K562 (cell line): ENCODE measurements around the gene TMEM217. TPM values are rescaled to one million over a fixed set of nuclear protein-coding genes. Genes with fewer than 3 reads are reported as not detected.

Experiments
- EZH2 ChIP-seq: IDR thresholded peaks from 2 replicates; pipeline ENCODE4 v1.6.1; 2012; ENCODE audit warnings: low read depth, mild to moderate bottlenecking, inconsistent platforms, low read length, borderline replicate concordance
- FOXM1 ChIP-seq, 2 experiments: fragments of 450-650 bp in 1 of 2; sonication (generic) in 1 of 2; formaldehyde crosslinking in 1 of 2; IDR thresholded peaks; 2 replicates each; pipeline versions ENCODE4 v1.6.1 to v1.9.0; 2017 to 2022; ENCODE audit warnings: low read depth in 2 of 2, mild to moderate bottlenecking in 2 of 2, missing genetic modification reagents in 1 of 2, moderate library complexity in 1 of 2
- MBD2 ChIP-seq: sonication (generic); IDR thresholded peaks from 2 replicates; pipeline ENCODE4 v1.6.1; 2016; ENCODE audit warnings: low read depth, borderline replicate concordance
- MTA2 ChIP-seq: fragments of 450-650 bp; IDR thresholded peaks from 2 replicates; pipeline ENCODE4 v1.6.1; 2016; ENCODE audit warnings: low read depth
- PTRF ChIP-seq: fragments of 450-650 bp; IDR thresholded peaks from 2 replicates; pipeline ENCODE4 v1.6.1; 2016; ENCODE audit warnings: mild to moderate bottlenecking, missing genetic modification characterization, missing compliant biosample characterization
- REST ChIP-seq, 2 experiments: fragments of 450-650 bp; formaldehyde crosslinking in 1 of 2; IDR thresholded peaks; 2 replicates each; pipeline versions ENCODE4 v1.4.0 to v1.6.1; 2014 to 2020; ENCODE audit warnings: mild to moderate bottlenecking in 2 of 2, borderline replicate concordance in 1 of 2, low read depth in 1 of 2
- SIRT6 ChIP-seq: IDR thresholded peaks from one replicate; pipeline ENCODE4 v1.6.1; 2012; ENCODE audit warnings: low read depth, mild to moderate bottlenecking, control low read depth, inconsistent platforms, low read length, moderate library complexity
- TAF1 ChIP-seq: IDR thresholded peaks from 2 replicates; pipeline ENCODE4 v1.6.1; 2011; ENCODE audit warnings: mild to moderate bottlenecking, low read length, moderate library complexity; ENCODE audit not compliant: insufficient read depth, control insufficient read depth, severe bottlenecking; ENCODE audit errors: extremely low read depth
- THAP12 ChIP-seq: fragments of 250-450 bp; sonication (Bioruptor Pico); IDR thresholded peaks from 2 replicates; pipeline ENCODE4 v1.9.0; 2021; ENCODE audit warnings: mild to moderate bottlenecking, inconsistent platforms
- WHSC1 ChIP-seq: IDR thresholded peaks from one replicate; pipeline ENCODE4 v1.6.1; 2012; ENCODE audit warnings: low read length, control low read depth, inconsistent platforms
- ZNF408 ChIP-seq: fragments of 250-450 bp; sonication (Bioruptor Pico); IDR thresholded peaks from 2 replicates; pipeline ENCODE4 v1.4.0; 2020; ENCODE audit warnings: low read depth, mild to moderate bottlenecking, moderate library complexity
- ZSCAN32 ChIP-seq: fragments of 450-650 bp; formaldehyde crosslinking; IDR thresholded peaks from 2 replicates; pipeline ENCODE4 v1.4.0; 2020; ENCODE audit warnings: mild to moderate bottlenecking, moderate library complexity
- polyA plus RNA-seq, 8 experiments: library from polyadenylated mRNA; depleted of rRNA in 4 of 8; stranded (reverse) in 5 of 8; unstranded in 3 of 8; fragments of >200 nt; fragmentation: Nextera tagmentation in 2 of 8; fragmentation: Illumina TruSeq in 1 of 8; extraction: Ambion mirVana in 2 of 8; extraction: Trizol in 1 of 8; gene quantifications; 2 replicates each; pipeline versions ENCODE4 v1.2.1 to v1.2.3, GENCODE V29; 2011 to 2014; ENCODE audit warnings: inconsistent platforms in 1 of 8, missing spikeins in 1 of 8
- total RNA-seq, 7 experiments: library from RNA; depleted of rRNA in 6 of 7; stranded (reverse); fragments of >200 nt in 6 of 7; fragmentation: Illumina TruSeq in 2 of 7; extraction: Trizol in 2 of 7; gene quantifications; 2 replicates each; pipeline versions ENCODE4 v1.2.1 to v1.2.3, GENCODE V29; 2011 to 2021; ENCODE audit warnings: low replicate concordance in 1 of 7
- TF ChIP-seq, protein P1 (sequence below): fragments of 450-650 bp; formaldehyde crosslinking; IDR thresholded peaks from 2 replicates; pipeline ENCODE4 v1.4.0; 2022; ENCODE audit warnings: missing genetic modification characterization

TMEM217 gene
- total and polyA plus RNA-seq, 9 of the 15 experiments (the other 6 are each of a cell fraction or from before 2014, with no cell fraction given) = 1.3 to 8.0 (median 1.9) TPM

DNA sequence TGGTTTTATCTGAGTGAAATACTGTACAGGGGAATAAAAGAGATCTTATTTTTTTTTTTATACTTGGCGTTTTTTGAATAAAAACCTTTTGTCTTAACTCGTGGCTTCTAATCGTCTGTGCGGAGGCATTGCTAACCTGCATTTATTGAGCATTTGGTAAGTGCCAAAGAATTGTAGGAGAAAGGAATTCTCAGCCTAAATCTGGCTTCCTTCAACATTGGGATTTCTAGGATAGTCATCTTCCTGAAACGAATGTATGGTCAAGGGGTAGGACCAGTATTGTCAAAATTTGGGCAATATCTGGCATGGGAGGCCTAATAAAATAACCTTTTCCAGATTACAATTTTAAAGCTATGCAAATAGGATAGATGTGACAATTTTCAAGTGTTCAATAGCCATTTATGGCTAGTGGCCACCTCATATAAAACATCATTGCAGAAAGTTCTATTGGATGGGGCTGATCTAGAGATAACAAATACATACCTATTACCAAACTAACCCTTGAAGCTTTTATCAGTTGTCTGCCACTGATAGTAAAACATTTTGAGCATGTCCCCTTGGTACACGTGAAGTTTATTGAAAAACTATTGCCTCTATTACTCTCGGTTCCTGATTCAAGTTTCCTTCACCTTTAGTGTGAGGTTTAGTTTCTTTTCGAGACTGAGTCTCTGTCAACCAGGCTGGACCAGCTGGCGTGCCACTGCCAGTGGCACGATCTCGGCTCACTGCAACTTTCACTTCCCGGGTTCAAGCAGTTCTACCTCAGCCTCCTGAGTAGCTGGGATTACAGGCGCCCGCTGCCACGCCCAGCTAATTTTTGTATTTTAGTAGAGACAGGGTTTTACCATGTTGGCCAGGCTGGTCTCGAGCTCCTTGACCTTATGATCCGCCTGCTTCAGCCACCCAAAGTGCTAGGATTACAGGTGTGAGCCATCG lies 82.3 kb downstream of the TMEM217 start (continued):
- TF ChIP-seq THAP12 (peak; percentile 34; the same call in 1 of the 2 replicates), REST (IDR thresholded peaks at IDR 0.05; ENCODE audit: borderline replicate concordance) (no peak), REST (CRISPR knock-in tag; IDR thresholded peaks at IDR 0.05; ENCODE audit: low read depth) (0 out of 2 replicates have a peak, but pooled peaks have one; percentile 86), TAF1 (peak; percentile 18), ZNF408 (CRISPR knock-in tag) (no peak), MTA2 (no peak), WHSC1 (no peak), EZH2 (no peak), PTRF (tag) (no peak), MBD2 (peak; percentile 67; the same call in 1 of the 2 replicates), ZSCAN32 (CRISPR knock-in tag) (peak; percentile 80), SIRT6 (peak; percentile 98), FOXM1 (IDR thresholded peaks at IDR 0.05; ENCODE audit: low read depth) (peak; percentile 7; the same call in 1 of the 2 replicates), FOXM1 (CRISPR knock-in tag; IDR thresholded peaks at IDR 0.05; ENCODE audit: low read depth) (no peak)
- TF ChIP-seq, protein P1, sequence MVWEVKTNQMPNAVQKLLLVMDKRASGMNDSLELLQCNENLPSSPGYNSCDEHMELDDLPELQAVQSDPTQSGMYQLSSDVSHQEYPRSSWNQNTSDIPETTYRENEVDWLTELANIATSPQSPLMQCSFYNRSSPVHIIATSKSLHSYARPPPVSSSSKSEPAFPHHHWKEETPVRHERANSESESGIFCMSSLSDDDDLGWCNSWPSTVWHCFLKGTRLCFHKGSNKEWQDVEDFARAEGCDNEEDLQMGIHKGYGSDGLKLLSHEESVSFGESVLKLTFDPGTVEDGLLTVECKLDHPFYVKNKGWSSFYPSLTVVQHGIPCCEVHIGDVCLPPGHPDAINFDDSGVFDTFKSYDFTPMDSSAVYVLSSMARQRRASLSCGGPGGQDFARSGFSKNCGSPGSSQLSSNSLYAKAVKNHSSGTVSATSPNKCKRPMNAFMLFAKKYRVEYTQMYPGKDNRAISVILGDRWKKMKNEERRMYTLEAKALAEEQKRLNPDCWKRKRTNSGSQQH (CRISPR knock-in tag) = peak; percentile 94
